ENCODE data around the gene RAB20. TPM values are rescaled to one million over a fixed set of nuclear protein-coding genes. Genes with fewer than 3 reads are reported as not detected.
A peak's percentile ranks its signal among the peaks of the same experiment; 100 is the strongest.
"Not testable (repeated sequence)": the region's sequence is repeated elsewhere in the genome, so short reads cannot be mapped to it uniquely, and the experiment has no call there.

Gene RAB20
- total RNA-seq, 1 donor from 2014 or later: 51.3 TPM

DNA sequence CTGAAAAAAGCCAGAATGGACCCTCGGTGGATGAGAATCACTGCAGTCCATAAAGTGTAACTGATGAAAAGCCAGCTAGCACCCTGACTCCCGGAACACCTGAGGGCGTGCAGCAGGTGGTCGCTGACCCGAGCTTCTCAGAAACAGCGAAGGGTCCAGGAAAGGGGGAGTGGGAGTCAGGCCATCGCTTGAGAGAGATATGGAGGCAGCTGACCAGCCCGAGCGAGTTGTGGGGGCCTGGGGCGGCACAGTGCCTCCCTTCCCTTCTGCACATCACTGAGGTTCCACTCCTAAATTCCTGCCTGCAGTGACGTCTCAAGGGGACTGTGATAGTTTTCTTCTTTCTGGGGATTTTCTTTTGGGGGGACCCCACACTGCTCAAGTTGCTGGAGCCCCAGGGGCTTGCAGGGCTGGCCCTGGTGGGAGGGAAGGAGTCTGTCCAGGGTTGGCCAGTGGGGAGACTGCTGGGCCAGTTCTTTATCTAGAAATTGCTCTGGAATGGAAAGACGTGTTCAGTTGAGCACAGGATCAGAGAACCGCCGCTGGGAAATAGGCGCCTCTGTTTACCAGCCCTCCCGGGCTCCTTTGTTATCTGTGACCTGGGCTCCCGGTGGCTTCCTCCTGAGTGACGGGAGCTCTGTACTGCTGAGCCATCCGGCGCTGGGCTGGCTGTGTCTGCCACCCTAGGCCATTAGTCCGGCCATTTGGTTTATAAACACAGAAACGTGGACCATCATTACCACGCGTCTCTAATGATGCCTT, 71.3 kb downstream of the RAB20 start:
- Histone ChIP-seq H3K9me3 (no peaks in the 10 kb centered on the region), H3K36me3 (peaks cover 90% of the 10 kb centered on the region), H3K27me3 (ENCODE audit: low read depth) (no peaks in the 10 kb centered on the region), H3K4me1 (no peaks in the 10 kb centered on the region), H3K27ac (no peak overlapping the region), H3K4me3 (no peak overlapping the region)
- TF ChIP-seq, protein P1, sequence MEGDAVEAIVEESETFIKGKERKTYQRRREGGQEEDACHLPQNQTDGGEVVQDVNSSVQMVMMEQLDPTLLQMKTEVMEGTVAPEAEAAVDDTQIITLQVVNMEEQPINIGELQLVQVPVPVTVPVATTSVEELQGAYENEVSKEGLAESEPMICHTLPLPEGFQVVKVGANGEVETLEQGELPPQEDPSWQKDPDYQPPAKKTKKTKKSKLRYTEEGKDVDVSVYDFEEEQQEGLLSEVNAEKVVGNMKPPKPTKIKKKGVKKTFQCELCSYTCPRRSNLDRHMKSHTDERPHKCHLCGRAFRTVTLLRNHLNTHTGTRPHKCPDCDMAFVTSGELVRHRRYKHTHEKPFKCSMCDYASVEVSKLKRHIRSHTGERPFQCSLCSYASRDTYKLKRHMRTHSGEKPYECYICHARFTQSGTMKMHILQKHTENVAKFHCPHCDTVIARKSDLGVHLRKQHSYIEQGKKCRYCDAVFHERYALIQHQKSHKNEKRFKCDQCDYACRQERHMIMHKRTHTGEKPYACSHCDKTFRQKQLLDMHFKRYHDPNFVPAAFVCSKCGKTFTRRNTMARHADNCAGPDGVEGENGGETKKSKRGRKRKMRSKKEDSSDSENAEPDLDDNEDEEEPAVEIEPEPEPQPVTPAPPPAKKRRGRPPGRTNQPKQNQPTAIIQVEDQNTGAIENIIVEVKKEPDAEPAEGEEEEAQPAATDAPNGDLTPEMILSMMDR (IDR thresholded peaks at IDR 0.05): no peak
- intact Hi-C loops (cut with DNase I): no loop called here
- ATAC-seq (no peak), DNase-seq (no peak)

DNA sequence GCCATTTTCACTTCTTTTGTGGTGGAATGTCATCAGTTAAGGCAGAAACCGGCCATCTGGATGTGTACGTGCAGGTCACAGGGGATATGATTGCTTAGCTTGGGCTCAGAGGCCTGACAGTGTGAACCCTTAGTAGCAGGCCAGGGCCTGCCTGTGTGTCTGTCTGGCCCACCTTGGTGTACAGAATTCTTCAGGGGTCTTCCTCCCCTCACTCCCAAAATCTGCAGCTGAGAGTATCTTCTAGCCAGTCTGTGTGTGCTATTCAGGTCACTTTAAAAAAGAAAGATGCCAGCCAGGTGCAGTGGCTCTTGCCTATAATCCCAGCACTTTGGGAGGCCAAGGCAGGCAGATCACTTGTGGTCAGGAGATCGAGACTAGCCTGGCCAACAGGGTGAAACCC, 74.6 kb downstream of the RAB20 start:
- ATAC-seq; H3K27me3 ChIP-seq (ENCODE audit: low read depth); H3K27ac ChIP-seq; intact Hi-C loops (cut with DNase I); H3K9me3 ChIP-seq; H3K4me1 ChIP-seq; H3K4me3 ChIP-seq; DNase-seq: not testable (repeated sequence)
- peaks cover 91% of the 10 kb centered on the region for H3K36me3 ChIP-seq

DNA sequence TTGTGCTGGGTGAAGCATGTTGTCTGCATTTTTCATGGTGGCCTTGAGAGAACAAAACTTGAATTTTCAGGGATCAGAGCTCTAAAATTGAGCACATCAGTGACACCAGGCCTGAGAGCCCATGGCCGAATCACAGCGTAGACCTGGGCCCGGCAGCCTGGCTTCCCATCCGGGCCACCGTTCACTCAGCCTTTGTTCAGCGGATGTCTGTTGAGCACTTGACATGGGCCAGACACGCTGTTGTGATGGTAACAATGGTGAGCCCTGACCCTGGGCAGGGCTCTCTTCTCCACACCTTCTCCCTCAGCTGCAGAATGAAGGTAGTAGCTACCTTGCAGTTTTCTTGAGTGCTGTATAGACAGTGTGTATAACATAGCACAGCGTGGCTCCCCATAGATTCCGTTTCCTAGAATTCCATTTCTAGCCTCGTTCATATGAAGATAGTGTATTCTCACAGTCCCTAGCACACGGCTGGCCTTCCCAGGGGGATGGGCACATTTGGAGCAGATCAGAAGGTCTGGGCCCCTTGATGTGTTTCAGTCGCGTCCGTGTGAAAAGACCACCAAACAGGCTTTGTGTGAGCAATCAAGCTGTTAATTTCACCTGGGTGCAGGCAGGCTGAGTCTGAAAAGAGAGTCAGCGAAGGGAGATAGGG, 75.3 kb downstream of the RAB20 start:
- DNase-seq (no peak), ATAC-seq (no peak)
- no peak overlapping the region for H3K27ac ChIP-seq
- H3K4me1 ChIP-seq: no peaks in the 10 kb centered on the region
- H3K27me3 ChIP-seq (ENCODE audit: low read depth): no peaks in the 10 kb centered on the region
- no peak overlapping the region for H3K4me3 ChIP-seq
- peaks cover 85% of the 10 kb centered on the region for H3K36me3 ChIP-seq
- intact Hi-C loops (cut with DNase I): no loop called here
- no peaks in the 10 kb centered on the region for H3K9me3 ChIP-seq
- TF ChIP-seq, protein P1 (IDR thresholded peaks at IDR 0.05): no peak

DNA sequence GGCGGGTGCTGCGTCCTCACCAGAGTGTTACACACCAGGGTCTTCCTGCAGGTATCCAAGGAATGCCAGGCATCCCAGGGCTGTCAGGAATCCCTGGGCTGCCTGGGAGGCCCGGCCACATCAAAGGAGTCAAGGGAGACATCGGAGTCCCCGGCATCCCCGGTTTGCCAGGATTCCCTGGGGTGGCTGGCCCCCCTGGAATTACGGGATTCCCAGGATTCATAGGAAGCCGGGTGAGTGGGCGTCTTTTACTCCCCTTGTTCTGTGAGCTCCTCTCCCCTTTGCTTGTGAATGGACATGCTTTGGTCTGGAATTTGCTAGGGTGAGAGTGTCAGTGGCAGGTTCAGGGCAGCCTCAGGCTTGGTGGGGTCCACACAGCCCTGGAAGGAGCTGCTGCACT, 75.9 kb downstream of the RAB20 start:
- TF ChIP-seq, protein P1 (IDR thresholded peaks at IDR 0.05): no peak
- DNase-seq: no peak
- no peak for ATAC-seq
- Histone ChIP-seq H3K27me3 (ENCODE audit: low read depth) (no peaks in the 10 kb centered on the region), H3K4me3 (no peak overlapping the region), H3K9me3 (no peaks in the 10 kb centered on the region), H3K27ac (no peak overlapping the region), H3K4me1 (no peaks in the 10 kb centered on the region), H3K36me3 (peaks cover 80% of the 10 kb centered on the region)
- intact Hi-C loops (cut with DNase I): no loop called here

DNA sequence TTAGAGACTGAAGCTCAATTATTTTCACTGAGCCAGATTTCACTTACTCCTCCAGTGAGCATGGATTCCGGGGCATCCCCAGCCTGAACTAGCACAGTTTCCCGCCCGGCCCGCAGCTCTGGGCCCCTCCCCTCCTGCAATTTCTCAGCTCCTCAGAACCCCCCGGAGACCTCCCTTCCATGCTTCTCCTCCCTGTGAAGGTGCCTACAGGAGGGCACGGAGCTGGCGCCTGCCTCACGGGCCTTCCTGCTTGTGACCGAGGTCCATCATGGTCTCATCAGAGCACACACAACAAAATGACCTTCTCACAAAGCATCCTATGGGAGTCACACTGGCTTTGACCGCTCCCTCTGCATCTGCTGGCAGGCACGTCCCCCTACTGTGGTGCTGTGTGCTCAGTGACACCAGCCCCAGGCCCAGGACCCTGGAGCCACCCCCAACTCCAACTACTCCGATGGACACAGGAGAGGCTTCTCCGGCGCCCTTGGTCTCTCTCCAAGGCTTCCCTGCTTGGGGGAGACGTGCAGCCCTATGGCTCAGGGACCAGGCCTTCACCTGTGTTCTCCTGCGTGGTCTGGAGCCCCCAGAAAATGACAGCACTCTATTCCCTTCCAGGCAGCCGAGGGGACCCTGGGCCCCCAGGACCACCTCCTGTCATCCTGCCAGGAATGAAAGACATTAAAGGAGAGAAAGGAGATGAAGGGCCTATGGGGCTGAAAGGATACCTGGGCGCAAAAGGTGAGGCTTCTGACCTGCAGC, 77.1 kb downstream of the RAB20 start:
- ATAC-seq (peak in 1 of 2 donors; percentile 12), DNase-seq (peak; percentile 28)
- Histone ChIP-seq H3K4me1 (no peaks in the 10 kb centered on the region), H3K36me3 (peaks cover 81% of the 10 kb centered on the region), H3K27me3 (ENCODE audit: low read depth) (no peaks in the 10 kb centered on the region), H3K4me3 (no peak overlapping the region), H3K27ac (no peak overlapping the region), H3K9me3 (no peaks in the 10 kb centered on the region)
- TF ChIP-seq, protein P1 (IDR thresholded peaks at IDR 0.05): no peak
- intact Hi-C loops (cut with DNase I): no loop called here
